GM23338 (cell line): Measurements from ENCODE around the gene USP10. TPM values are rescaled to one million over a fixed set of nuclear protein-coding genes. Genes with fewer than 3 reads are reported as not detected.

Source experiments
- ATAC-seq: fragments of 200-7000 bp; cut with Tn5 transposase; 3 replicates; pipeline ENCODE4 v1.9.1; 2020
- DNase-seq: peaks from one replicate; pipeline ENCODE4 v3.0.0-alpha.2; 2015; ENCODE audit warnings: low spot score
- H2AFZ ChIP-seq: fragments of 200-600 bp; sonication (generic); 2 replicates; pipeline ENCODE4 v1.8.0; 2016; ENCODE audit warnings: antibody characterized with exemption, mild to moderate bottlenecking, moderate library complexity
- H3F3A ChIP-seq: fragments of 200-600 bp; sonication (generic); replicated peaks from 2 replicates; pipeline ENCODE4 v1.8.0; 2017; ENCODE audit warnings: antibody characterized with exemption, mixed run types, low read depth
- H3K27ac ChIP-seq: fragments of 200-600 bp; sonication (generic); 2 replicates; pipeline ENCODE4 v1.6.1; 2016; ENCODE audit warnings: low read depth
- H3K27me3 ChIP-seq: fragments of 200-600 bp; sonication (generic); 2 replicates; pipeline ENCODE4 v1.8.0; 2016; ENCODE audit warnings: mild to moderate bottlenecking, mixed run types, moderate library complexity; ENCODE audit not compliant: insufficient read depth
- H3K36me3 ChIP-seq: fragments of 200-600 bp; sonication (generic); 2 replicates; pipeline ENCODE4 v1.8.0; 2016; ENCODE audit warnings: mild to moderate bottlenecking; ENCODE audit not compliant: insufficient read depth
- H3K4me1 ChIP-seq: fragments of 200-600 bp; sonication (generic); 2 replicates; pipeline ENCODE4 v1.8.0; 2016; ENCODE audit warnings: mild to moderate bottlenecking, moderate library complexity; ENCODE audit not compliant: insufficient read depth
- H3K4me2 ChIP-seq: fragments of 200-600 bp; sonication (generic); 2 replicates; pipeline ENCODE4 v1.7.1; 2017; ENCODE audit warnings: mixed run types
- H3K4me3 ChIP-seq: fragments of 200-600 bp; sonication (generic); 2 replicates; pipeline ENCODE4 v1.6.1; 2016; ENCODE audit warnings: mixed run types
- H3K79me2 ChIP-seq: fragments of 200-600 bp; sonication (generic); replicated peaks from 2 replicates; pipeline ENCODE4 v1.8.0; 2017; ENCODE audit warnings: mild to moderate bottlenecking; ENCODE audit not compliant: insufficient read depth
- H3K9me2 ChIP-seq: fragments of 200-600 bp; sonication (generic); 2 replicates; pipeline ENCODE4 v1.8.0; 2017; ENCODE audit not compliant: insufficient read depth
- H4K20me1 ChIP-seq: fragments of 200-600 bp; sonication (generic); replicated peaks from 2 replicates; pipeline ENCODE4 v1.8.0; 2017; ENCODE audit warnings: mild to moderate bottlenecking; ENCODE audit not compliant: insufficient read depth
- H3K27ac Mint-ChIP-seq: 2 replicates; pipeline ENCODE4 v1.8.0; 2020; ENCODE audit warnings: inconsistent platforms, mild to moderate bottlenecking, moderate library complexity, mixed read lengths
- H3K27me3 Mint-ChIP-seq: 3 replicates; pipeline ENCODE4 v1.8.0; 2022; ENCODE audit warnings: low read depth, mild to moderate bottlenecking, moderate library complexity, mixed read lengths, inconsistent platforms; ENCODE audit not compliant: insufficient read depth, poor library complexity
- H3K36me3 Mint-ChIP-seq: 3 replicates; pipeline ENCODE4 v1.8.0; 2021; ENCODE audit warnings: low read depth, mild to moderate bottlenecking, inconsistent platforms, moderate library complexity, mixed read lengths
- H3K4me1 Mint-ChIP-seq: 3 replicates; pipeline ENCODE4 v1.8.0; 2020; ENCODE audit warnings: mild to moderate bottlenecking, inconsistent platforms, mixed read lengths
- H3K4me3 Mint-ChIP-seq: 3 replicates; pipeline ENCODE4 v1.8.0; 2021; ENCODE audit warnings: moderate library complexity, mild to moderate bottlenecking, inconsistent platforms, mixed read lengths
- H3K9me3 Mint-ChIP-seq: 3 replicates; pipeline ENCODE4 v1.8.0; 2020; ENCODE audit warnings: moderate library complexity, mild to moderate bottlenecking, inconsistent platforms, mixed read lengths
- CREB1 ChIP-seq: fragments of 250-450 bp; sonication (Bioruptor Pico); IDR thresholded peaks from 2 replicates; pipeline ENCODE4 v1.5.0; 2020; ENCODE audit warnings: low read depth, mild to moderate bottlenecking, moderate library complexity
- ETS1 ChIP-seq: IDR thresholded peaks from 2 replicates; pipeline ENCODE4 v1.6.1; 2016; ENCODE audit warnings: antibody characterized with exemption
- EZH2 ChIP-seq: fragments of 200-600 bp; sonication (generic); IDR thresholded peaks from one replicate; pipeline ENCODE4 v1.8.0; 2017; ENCODE audit warnings: antibody characterized with exemption, mild to moderate bottlenecking, low read depth; ENCODE audit not compliant: unreplicated experiment
- EZH2phosphoT487 ChIP-seq: fragments of 200-600 bp; sonication (generic); IDR thresholded peaks from one replicate; pipeline ENCODE4 v1.8.1; 2018; ENCODE audit warnings: antibody characterized with exemption; ENCODE audit not compliant: unreplicated experiment
- JUNB ChIP-seq: IDR thresholded peaks from one replicate; pipeline ENCODE4 v1.6.1; 2016; ENCODE audit warnings: antibody characterized with exemption; ENCODE audit not compliant: unreplicated experiment
- NANOG ChIP-seq: IDR thresholded peaks from 2 replicates; pipeline ENCODE4 v1.6.1; 2016; ENCODE audit warnings: antibody characterized with exemption, borderline replicate concordance
- POLR2AphosphoS5 ChIP-seq: IDR thresholded peaks from 2 replicates; pipeline ENCODE4 v1.6.1; 2016; ENCODE audit warnings: antibody characterized with exemption, low read depth
- STAT1 ChIP-seq: IDR thresholded peaks from one replicate; pipeline ENCODE4 v1.6.1; 2016; ENCODE audit warnings: antibody characterized with exemption; ENCODE audit not compliant: unreplicated experiment
- ZNF114 ChIP-seq: fragments of 250-450 bp; sonication (Bioruptor Pico); IDR thresholded peaks from 2 replicates; pipeline ENCODE4 v1.5.0; 2020; ENCODE audit warnings: mild to moderate bottlenecking, moderate library complexity
- ZNF331 ChIP-seq: fragments of 250-450 bp; sonication (Bioruptor Pico); IDR thresholded peaks from 2 replicates; pipeline ENCODE4 v1.5.0; 2020; ENCODE audit warnings: low read depth, mild to moderate bottlenecking, moderate library complexity
- polyA plus RNA-seq: library from polyadenylated mRNA; unstranded; fragments of >200 nt; fragmentation: Nextera tagmentation; extraction: Ambion mirVana; gene quantifications from 2 replicates; pipeline ENCODE4 v1.2.1, GENCODE V29; 2016
- total RNA-seq: library from RNA; depleted of rRNA; stranded (reverse); fragments of >200 nt; shearing (Covaris generic); gene quantifications from 2 replicates; pipeline ENCODE4 v1.2.3, GENCODE V29; 2014
- TF ChIP-seq, protein P1 (sequence below), 2 experiments: fragments of 200-600 bp in 1 of 2; sonication (generic) in 1 of 2; conservative IDR thresholded peaks; 2 replicates each; pipeline versions ENCODE4 v1.5.1 to v1.6.1; 2016 to 2017; ENCODE audit warnings: antibody characterized with exemption in 2 of 2, low read depth in 2 of 2, mild to moderate bottlenecking in 2 of 2, moderate library complexity in 1 of 2
- TF ChIP-seq, protein P2 (sequence below): IDR thresholded peaks from one replicate; pipeline ENCODE4 v1.6.1; 2018; ENCODE audit warnings: antibody characterized with exemption; ENCODE audit not compliant: unreplicated experiment
- TF ChIP-seq, protein P3 (sequence below): fragments of 250-450 bp; sonication (Bioruptor Pico); IDR thresholded peaks from 2 replicates; pipeline ENCODE4 v1.5.0; 2020; ENCODE audit warnings: mild to moderate bottlenecking, moderate library complexity

USP10 gene
- total and polyA plus RNA-seq, 2 experiments from 2014 or later = 158 to 194 TPM

DNA sequence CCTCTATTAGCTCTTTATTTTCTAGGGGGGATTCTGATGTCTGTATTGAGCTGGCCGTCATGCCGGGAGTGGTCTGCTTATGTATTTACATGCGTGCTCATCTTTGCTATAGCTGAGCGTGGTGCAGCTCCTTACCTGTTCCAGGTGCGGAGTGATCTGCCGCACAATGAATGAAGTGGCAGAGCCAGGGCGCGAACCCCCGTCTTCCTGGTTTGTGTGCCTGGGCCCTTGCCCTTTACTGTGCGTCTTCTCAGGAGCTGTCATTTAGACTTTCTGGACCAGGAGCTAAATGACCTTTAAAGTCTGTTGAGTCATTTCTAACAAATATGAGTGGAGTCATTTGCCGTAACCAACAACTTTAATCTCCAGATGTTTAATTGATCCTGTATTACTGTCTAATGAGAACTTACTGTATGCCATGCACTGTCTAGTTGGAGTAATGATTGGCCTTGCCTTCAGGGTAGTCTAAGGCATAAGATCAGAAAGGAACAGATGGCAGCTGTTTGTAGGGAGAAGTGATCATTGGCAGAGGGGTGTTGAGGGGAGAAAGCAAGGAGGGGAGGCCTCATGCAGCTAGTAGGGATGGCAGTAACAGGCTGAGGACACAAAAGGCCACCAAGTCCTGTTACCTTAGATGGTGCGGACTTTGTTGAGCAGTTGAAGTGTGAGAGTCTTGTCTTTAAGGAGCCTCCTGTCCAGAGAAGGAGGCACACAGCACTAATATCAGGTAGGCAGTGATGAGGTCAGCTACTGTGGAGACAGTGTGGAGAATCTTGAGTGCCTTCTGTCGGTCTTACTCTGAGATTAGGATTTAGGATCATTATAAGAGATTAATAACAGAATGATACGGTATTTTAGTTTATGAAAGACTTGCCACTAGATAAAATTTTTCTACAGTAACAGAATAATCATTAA, 53.9 kb downstream of the USP10 start:
- Mint-ChIP-seq H3K36me3 (peaks cover 3% of the 10 kb centered on the region; the same call in 1 of the 3 replicates), H3K9me3 (no peaks in the 10 kb centered on the region), H3K4me3 (no peak overlapping the region), H3K4me1 (peaks cover 33% of the 10 kb centered on the region), H3K27ac (peak overlapping the region; percentile 20; the same call in 1 of the 2 replicates), H3K27me3 (peaks cover 2% of the 10 kb centered on the region)
- no peak for DNase-seq
- no peak overlapping the region for H3K4me2 ChIP-seq
- no peaks in the 10 kb centered on the region for H3K27me3 ChIP-seq
- ATAC-seq = peak; percentile 24
- H3K9me2 ChIP-seq = no peaks in the 10 kb centered on the region
- TF ChIP-seq EZH2 (no peak), ZNF114 (CRISPR knock-in tag) (no peak), JUNB (no peak), CREB1 (CRISPR knock-in tag) (no peak), EZH2phosphoT487 (no peak), ZNF331 (CRISPR knock-in tag) (no peak), ETS1 (no peak), STAT1 (no peak), NANOG (no peak), POLR2AphosphoS5 (no peak)
- TF ChIP-seq, protein P1, sequence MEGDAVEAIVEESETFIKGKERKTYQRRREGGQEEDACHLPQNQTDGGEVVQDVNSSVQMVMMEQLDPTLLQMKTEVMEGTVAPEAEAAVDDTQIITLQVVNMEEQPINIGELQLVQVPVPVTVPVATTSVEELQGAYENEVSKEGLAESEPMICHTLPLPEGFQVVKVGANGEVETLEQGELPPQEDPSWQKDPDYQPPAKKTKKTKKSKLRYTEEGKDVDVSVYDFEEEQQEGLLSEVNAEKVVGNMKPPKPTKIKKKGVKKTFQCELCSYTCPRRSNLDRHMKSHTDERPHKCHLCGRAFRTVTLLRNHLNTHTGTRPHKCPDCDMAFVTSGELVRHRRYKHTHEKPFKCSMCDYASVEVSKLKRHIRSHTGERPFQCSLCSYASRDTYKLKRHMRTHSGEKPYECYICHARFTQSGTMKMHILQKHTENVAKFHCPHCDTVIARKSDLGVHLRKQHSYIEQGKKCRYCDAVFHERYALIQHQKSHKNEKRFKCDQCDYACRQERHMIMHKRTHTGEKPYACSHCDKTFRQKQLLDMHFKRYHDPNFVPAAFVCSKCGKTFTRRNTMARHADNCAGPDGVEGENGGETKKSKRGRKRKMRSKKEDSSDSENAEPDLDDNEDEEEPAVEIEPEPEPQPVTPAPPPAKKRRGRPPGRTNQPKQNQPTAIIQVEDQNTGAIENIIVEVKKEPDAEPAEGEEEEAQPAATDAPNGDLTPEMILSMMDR (conservative IDR thresholded peaks at IDR 0.05; ENCODE audit: low read depth in 2 of 2) = no peak
- TF ChIP-seq, protein P2, sequence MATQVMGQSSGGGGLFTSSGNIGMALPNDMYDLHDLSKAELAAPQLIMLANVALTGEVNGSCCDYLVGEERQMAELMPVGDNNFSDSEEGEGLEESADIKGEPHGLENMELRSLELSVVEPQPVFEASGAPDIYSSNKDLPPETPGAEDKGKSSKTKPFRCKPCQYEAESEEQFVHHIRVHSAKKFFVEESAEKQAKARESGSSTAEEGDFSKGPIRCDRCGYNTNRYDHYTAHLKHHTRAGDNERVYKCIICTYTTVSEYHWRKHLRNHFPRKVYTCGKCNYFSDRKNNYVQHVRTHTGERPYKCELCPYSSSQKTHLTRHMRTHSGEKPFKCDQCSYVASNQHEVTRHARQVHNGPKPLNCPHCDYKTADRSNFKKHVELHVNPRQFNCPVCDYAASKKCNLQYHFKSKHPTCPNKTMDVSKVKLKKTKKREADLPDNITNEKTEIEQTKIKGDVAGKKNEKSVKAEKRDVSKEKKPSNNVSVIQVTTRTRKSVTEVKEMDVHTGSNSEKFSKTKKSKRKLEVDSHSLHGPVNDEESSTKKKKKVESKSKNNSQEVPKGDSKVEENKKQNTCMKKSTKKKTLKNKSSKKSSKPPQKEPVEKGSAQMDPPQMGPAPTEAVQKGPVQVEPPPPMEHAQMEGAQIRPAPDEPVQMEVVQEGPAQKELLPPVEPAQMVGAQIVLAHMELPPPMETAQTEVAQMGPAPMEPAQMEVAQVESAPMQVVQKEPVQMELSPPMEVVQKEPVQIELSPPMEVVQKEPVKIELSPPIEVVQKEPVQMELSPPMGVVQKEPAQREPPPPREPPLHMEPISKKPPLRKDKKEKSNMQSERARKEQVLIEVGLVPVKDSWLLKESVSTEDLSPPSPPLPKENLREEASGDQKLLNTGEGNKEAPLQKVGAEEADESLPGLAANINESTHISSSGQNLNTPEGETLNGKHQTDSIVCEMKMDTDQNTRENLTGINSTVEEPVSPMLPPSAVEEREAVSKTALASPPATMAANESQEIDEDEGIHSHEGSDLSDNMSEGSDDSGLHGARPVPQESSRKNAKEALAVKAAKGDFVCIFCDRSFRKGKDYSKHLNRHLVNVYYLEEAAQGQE = no peak
- TF ChIP-seq, protein P3, sequence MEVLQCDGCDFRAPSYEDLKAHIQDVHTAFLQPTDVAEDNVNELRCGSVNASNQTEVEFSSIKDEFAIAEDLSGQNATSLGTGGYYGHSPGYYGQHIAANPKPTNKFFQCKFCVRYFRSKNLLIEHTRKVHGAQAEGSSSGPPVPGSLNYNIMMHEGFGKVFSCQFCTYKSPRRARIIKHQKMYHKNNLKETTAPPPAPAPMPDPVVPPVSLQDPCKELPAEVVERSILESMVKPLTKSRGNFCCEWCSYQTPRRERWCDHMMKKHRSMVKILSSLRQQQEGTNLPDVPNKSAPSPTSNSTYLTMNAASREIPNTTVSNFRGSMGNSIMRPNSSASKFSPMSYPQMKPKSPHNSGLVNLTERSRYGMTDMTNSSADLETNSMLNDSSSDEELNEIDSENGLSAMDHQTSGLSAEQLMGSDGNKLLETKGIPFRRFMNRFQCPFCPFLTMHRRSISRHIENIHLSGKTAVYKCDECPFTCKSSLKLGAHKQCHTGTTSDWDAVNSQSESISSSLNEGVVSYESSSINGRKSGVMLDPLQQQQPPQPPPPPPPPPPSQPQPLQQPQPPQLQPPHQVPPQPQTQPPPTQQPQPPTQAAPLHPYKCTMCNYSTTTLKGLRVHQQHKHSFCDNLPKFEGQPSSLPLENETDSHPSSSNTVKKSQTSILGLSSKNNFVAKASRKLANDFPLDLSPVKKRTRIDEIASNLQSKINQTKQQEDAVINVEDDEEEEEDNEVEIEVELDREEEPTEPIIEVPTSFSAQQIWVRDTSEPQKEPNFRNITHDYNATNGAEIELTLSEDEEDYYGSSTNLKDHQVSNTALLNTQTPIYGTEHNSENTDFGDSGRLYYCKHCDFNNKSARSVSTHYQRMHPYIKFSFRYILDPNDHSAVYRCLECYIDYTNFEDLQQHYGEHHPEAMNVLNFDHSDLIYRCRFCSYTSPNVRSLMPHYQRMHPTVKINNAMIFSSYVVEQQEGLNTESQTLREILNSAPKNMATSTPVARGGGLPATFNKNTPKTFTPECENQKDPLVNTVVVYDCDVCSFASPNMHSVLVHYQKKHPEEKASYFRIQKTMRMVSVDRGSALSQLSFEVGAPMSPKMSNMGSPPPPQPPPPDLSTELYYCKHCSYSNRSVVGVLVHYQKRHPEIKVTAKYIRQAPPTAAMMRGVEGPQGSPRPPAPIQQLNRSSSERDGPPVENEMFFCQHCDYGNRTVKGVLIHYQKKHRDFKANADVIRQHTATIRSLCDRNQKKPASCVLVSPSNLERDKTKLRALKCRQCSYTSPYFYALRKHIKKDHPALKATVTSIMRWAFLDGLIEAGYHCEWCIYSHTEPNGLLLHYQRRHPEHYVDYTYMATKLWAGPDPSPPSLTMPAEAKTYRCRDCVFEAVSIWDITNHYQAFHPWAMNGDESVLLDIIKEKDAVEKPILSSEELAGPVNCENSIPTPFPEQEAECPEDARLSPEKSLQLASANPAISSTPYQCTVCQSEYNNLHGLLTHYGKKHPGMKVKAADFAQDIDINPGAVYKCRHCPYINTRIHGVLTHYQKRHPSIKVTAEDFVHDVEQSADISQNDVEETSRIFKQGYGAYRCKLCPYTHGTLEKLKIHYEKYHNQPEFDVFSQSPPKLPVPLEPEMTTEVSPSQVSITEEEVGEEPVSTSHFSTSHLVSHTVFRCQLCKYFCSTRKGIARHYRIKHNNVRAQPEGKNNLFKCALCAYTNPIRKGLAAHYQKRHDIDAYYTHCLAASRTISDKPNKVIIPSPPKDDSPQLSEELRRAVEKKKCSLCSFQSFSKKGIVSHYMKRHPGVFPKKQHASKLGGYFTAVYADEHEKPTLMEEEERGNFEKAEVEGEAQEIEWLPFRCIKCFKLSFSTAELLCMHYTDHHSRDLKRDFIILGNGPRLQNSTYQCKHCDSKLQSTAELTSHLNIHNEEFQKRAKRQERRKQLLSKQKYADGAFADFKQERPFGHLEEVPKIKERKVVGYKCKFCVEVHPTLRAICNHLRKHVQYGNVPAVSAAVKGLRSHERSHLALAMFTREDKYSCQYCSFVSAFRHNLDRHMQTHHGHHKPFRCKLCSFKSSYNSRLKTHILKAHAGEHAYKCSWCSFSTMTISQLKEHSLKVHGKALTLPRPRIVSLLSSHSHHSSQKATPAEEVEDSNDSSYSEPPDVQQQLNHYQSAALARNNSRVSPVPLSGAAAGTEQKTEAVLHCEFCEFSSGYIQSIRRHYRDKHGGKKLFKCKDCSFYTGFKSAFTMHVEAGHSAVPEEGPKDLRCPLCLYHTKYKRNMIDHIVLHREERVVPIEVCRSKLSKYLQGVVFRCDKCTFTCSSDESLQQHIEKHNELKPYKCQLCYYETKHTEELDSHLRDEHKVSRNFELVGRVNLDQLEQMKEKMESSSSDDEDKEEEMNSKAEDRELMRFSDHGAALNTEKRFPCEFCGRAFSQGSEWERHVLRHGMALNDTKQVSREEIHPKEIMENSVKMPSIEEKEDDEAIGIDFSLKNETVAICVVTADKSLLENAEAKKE = no peak
- peaks cover 17% of the 10 kb centered on the region for H3K4me1 ChIP-seq
- H4K20me1 ChIP-seq = peaks cover 69% of the 10 kb centered on the region
- H3K36me3 ChIP-seq = no peaks in the 10 kb centered on the region
- H3K79me2 ChIP-seq = peaks cover 98% of the 10 kb centered on the region
- H2AFZ ChIP-seq = no peak overlapping the region
- 0 out of 2 replicates have a peak overlapping the region, but pooled peaks have one; percentile 40 for H3K27ac ChIP-seq
- H3K4me3 ChIP-seq = no peak overlapping the region
- peaks cover 6% of the 10 kb centered on the region; the same call in 1 of the 2 replicates for H3F3A ChIP-seq
